GM12892 (cell line): ENCODE results near the gene FRAS1. TPM values are rescaled to one million over a fixed set of nuclear protein-coding genes. Genes with fewer than 3 reads are reported as not detected.
A peak's percentile ranks its signal among the peaks of the same experiment; 100 is the strongest.
"Not testable (repeated sequence)": the region's sequence is repeated elsewhere in the genome, so short reads cannot be mapped to it uniquely, and the experiment has no call there.

Experiments used
- DNase-seq: peaks from one replicate; pipeline ENCODE4 v3.0.0; 2011; ENCODE audit not compliant: insufficient read length
- FAIRE-seq: peaks from 2 replicates; lab custom pipeline; 2011; peaks lifted over from hg19 to GRCh38; lab: Jason Lieb, UNC
- POLR2A ChIP-seq: IDR thresholded peaks from 2 replicates; pipeline ENCODE4 v1.6.1; 2011; ENCODE audit warnings: low read depth, low read length, control low read depth
- POLR2AphosphoS5 ChIP-seq: IDR thresholded peaks from 2 replicates; pipeline ENCODE4 v1.6.1; 2011; ENCODE audit warnings: low read depth, low read length, control low read depth
- TAF1 ChIP-seq: IDR thresholded peaks from 2 replicates; pipeline ENCODE4 v1.6.1; 2011; ENCODE audit warnings: low read depth, mild to moderate bottlenecking, control low read depth, low read length, borderline replicate concordance
- polyA plus RNA-seq: library from polyadenylated mRNA; unstranded; fragments of >200 nt; gene quantifications from one replicate; pipeline ENCODE4 v1.2.1, GENCODE V29; 2012; ENCODE audit warnings: missing spikeins, inconsistent platforms; ENCODE audit not compliant: missing spikeins

The FRAS1 gene, protein sequence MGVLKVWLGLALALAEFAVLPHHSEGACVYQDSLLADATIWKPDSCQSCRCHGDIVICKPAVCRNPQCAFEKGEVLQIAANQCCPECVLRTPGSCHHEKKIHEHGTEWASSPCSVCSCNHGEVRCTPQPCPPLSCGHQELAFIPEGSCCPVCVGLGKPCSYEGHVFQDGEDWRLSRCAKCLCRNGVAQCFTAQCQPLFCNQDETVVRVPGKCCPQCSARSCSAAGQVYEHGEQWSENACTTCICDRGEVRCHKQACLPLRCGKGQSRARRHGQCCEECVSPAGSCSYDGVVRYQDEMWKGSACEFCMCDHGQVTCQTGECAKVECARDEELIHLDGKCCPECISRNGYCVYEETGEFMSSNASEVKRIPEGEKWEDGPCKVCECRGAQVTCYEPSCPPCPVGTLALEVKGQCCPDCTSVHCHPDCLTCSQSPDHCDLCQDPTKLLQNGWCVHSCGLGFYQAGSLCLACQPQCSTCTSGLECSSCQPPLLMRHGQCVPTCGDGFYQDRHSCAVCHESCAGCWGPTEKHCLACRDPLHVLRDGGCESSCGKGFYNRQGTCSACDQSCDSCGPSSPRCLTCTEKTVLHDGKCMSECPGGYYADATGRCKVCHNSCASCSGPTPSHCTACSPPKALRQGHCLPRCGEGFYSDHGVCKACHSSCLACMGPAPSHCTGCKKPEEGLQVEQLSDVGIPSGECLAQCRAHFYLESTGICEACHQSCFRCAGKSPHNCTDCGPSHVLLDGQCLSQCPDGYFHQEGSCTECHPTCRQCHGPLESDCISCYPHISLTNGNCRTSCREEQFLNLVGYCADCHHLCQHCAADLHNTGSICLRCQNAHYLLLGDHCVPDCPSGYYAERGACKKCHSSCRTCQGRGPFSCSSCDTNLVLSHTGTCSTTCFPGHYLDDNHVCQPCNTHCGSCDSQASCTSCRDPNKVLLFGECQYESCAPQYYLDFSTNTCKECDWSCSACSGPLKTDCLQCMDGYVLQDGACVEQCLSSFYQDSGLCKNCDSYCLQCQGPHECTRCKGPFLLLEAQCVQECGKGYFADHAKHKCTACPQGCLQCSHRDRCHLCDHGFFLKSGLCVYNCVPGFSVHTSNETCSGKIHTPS (N-terminal part only)
- polyA plus RNA-seq = not detected

DNA sequence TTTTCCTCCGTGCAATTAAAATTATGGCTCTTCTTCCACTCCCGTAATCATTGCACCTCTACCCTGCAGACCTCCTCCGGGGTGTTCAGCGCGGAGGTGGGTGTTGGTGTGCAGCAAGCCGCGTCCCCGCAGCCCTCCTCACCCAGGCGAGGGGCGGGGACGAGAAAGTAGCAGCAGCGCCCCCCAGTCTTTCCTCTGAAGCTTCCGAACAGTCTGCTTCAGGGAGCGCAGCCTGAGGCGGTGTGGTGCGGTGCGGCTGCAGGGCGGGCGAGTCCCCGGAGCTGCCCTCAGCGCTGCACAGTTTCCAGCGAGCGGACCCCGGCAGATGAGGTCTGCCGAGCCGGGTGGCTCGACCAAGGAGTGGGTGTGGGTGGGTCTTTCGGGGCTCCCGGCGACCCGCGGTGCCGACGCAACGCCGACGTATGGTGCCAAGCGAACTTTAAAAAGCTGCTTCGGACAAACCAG, at the start of gene FRAS1:
Gene FRAS1, plus strand, starts transcription at position 189 of the 465 bp plus-strand sequence. CDS start 687 bp downstream, outside the sequence.
- DNase-seq (peak; percentile 19), FAIRE-seq (no peak)
- no peak for TF ChIP-seq POLR2AphosphoS5
- no peak for TF ChIP-seq TAF1
- no peak for TF ChIP-seq POLR2A

DNA sequence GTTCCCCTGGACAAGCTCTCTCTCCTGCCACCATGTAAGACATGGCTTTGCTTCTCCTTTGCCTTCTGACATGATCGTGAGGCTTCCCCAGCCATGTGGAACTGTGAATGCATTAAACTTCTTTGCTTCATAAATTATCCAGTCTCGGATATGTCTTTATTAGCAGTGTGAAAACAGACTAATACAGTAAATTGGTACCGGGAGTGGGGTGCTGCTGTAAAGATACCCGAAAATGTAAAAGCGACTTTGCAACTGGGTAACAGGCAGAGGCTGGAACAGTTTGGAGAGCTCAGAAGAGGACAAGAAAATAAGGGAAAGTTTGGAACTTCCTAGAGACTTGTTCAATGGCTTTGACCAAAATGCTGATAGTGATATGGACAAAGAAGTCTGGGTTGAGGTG, 46.1 kb upstream of the FRAS1 start:
- not testable (repeated sequence) for FAIRE-seq, DNase-seq

DNA sequence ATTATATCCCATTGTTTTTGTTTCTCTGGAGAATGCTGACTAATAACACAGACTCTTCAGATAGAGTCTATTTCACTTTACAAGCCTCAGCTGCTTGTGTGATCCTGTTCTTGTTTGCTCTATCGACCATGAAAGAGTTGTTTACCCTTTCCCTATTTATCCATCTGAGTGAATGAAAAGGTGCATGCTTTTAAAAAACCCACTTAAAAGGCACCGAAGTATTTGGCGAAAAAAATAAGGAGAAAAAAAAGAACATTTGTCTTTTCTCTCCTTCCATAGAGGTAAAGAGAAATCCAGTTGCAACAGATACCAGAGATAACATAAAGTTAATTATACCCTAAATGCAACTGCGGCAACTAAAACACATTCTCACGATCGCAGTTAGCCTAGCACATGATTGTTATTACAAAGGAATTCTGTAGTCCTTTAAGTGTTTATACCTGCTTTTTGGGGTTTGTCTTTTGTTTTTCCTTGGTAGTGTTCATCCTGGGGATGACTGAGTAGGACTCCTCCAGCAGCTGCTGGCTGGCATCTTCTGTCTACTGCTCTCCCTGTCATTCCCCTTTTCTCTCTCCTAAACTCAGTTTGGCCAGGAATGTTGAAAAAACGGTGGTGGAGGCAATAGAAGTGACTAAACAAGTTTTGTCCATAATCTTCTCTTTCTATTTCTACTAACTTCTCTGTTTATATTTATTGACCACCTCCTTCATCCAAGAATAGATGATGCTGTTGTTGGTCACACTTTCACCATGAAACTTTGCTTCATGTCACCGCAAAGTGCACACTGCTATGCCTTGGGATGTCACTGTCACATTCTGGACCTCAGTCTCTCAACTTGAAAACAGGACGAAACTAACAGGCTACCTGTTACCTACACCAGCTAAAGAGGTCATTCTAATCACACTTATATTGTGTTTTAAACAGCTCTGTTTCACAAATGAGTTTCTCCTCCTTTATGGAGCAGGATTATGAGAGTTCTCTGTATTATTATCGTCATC, 41.9 kb upstream of the FRAS1 start:
- FAIRE-seq (no peak), DNase-seq (no peak)

DNA sequence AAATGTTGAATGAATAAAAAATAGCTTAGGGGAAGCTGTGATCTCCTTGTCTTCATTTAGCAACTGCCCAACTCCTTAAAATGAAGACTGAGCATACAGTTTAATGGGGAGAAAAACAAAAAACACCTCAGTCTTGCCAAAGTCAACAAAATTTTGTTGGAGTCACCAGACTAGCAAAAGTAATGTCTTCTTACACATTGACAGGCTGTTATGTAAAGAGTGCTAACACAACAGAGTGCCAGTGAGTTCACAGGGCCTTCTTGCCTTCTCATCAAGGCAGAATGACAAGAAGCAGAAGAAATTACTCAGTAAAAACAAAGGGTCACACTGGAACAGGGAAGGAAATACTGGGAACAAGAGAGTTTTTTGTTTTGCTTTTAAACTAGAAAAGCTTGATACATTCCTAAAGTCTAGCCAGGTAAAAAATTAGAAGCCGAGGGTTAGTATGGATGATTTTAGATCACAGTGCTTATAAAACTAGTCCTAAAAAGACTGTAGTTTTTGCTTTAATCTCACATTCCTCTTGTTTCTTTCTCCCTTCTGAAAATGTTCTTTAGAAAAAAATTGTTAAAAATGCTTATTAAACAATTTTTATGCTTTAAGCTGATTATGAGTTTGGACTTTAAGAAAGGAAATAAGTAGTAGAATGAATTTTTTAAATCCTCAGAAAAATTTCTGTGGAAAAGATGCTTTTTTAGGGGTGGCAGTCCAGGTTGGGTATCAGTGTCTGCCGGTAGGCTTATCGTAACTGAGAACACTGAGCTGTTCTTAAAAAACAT, 38.7 kb upstream of the FRAS1 start:
- DNase-seq (no peak), FAIRE-seq (no peak)
- no peak for TF ChIP-seq TAF1

More for the DNA sequence above, 41.9 kb upstream of the FRAS1 start:
- TF ChIP-seq POLR2A (no peak), POLR2AphosphoS5 (no peak), TAF1 (no peak)

DNA sequence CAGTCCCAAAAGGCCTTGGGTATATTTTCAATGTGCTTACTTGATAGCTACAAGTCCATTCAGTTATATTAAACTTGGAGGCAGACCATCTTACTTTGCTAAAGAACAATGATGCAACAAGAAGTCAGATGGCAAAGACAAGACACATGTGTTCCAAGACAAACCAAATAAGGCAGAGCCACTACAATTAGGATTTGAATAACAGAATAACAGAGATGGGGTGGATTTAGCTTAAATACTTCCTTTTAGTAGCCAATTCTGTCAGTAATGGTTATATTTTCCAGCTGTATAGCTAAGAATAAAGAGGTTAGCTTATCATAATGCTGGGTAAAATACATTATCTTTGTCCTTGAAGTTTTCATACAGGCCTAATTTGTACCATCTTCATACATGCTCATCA, 37.7 kb upstream of the FRAS1 start:
- TF ChIP-seq POLR2A (no peak), TAF1 (no peak), POLR2AphosphoS5 (no peak)
- FAIRE-seq = no peak

DNA sequence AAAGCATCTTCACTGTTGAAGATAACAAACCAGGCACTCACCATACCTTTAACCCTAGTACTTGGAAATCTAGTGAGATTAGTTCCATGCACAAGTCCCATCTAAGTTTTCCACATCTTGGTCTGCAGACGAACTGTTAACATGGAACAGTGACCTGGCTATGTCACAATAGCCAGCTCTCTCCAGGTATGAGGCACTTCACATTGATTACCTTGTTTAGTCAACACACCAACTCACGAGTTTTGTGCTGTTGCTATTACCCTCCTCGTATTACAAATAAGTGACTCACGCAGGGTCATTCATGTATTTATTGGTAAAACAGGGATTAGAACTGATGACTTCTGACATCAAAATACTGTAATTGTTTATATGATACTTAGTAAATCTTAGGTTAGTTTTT, 36.4 kb upstream of the FRAS1 start:
- no peak for TF ChIP-seq POLR2AphosphoS5
- TF ChIP-seq POLR2A = no peak
- no peak for TF ChIP-seq TAF1
- no peak for FAIRE-seq
- DNase-seq = no peak

More for the DNA sequence above, 37.7 kb upstream of the FRAS1 start:
- no peak for DNase-seq

DNA sequence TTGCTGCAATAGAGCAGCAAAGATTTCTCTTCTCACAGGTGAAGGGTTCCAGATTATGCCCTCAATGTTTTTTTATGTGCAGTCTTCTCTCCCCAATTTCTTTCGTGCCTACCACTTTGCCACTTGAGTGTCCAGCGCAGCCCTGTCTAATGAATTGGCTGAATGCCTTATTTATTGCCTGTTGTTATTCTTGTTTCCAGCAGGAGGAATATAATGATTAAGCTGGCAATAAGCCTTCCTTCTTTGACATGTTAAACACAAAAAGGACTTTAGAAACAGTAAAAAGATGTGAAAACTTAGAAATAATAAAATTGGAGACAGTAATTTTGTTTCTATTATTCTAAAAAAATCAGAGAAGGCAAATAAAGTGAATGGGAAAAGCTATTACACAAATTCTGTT, 34.6 kb upstream of the FRAS1 start:
- TF ChIP-seq POLR2AphosphoS5 = no peak
- TF ChIP-seq TAF1 = no peak
- DNase-seq (no peak), FAIRE-seq (no peak)

DNA sequence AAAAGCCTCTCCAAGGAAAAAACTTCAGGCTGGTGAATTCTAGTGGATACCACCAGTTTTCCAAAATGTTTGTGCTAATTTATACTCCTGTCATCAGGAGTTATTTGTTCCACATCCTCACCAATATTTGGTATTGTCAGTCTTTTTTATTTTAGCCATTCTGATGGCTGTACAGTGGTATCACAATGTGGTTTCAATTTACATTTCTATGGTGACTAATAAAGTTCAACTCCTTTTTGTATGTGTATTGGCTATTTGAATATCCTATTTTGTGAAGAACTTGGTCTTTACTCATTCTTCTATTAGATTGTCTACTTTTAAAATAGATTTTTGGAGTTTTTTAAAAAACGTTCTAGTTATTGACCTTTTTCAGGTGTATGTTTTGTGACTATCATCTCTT, 33.0 kb upstream of the FRAS1 start:
- FAIRE-seq = no peak

DNA sequence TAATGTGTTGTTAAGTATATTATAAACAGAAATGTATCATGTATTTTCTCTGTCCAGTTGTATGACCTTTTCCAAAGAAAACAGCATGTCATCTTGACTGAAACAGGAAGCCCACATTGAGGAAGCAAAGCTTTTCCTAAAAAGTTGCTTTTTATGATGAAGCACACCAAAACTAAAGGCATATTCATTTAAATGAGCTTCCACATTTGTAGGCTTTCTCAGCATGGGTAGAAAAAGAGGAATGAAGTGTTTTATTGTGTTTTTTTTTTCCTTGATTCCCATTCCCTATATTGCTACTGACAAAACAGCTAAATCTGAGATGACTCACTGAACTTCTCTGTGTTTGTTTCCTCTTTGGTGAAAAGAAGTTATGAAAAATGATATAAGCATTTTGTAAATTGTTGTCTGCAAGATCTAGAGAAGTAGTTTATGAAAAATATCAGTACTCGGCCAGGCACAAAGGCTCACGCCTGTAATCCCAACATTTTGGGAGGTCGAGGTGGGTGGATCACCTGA, 32.5 kb upstream of the FRAS1 start:
- FAIRE-seq = no peak
- TF ChIP-seq POLR2AphosphoS5 (no peak), POLR2A (no peak), TAF1 (no peak)
- DNase-seq = no peak

More for the DNA sequence above, 33.0 kb upstream of the FRAS1 start:
- no peak for TF ChIP-seq TAF1
- TF ChIP-seq POLR2A = no peak
- TF ChIP-seq POLR2AphosphoS5 = no peak
- DNase-seq = no peak

DNA sequence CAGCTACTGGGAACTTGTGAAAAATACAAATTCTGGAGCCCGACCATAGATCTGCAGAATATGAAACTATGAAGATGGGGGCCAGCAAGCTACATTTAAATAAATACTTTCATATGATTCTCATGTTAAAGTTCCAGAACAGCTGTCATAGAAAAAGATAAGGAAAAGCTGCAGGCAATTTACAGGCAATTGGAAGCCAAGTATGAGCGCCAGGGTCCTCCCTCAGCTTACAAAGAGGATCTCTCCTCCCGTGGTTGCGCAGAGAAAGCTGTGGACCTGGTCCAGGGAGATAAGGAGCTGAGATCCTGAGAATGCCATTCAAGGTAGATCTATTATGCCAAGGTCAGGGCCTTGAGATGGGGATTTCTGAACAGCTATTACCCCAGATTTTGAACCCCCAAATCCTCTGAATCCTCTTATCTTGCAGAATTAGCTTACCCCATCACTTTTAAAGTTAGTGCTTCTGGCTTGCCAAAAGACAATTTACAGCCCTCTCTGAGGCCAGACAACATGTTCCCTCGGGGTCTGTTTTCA, 25.6 kb upstream of the FRAS1 start:
- TF ChIP-seq POLR2AphosphoS5 = no peak
- no peak for DNase-seq
- no peak for FAIRE-seq
